Activated CD8-positive, alpha-beta T cell treated with anti-CD3 and anti-CD28 coated beads, Interleukin-2, amount 10 ng/mL, durations not matched to agents 7 days and 5 days (primary cell): ENCODE measurements around the gene PREX1. TPM values are rescaled to one million over a fixed set of nuclear protein-coding genes. Genes with fewer than 3 reads are reported as not detected.

Source experiments
- ATAC-seq: fragments of 150-1000 bp; cut with Tn5 transposase; one replicate; pipeline ENCODE4 v1.10.0; 2021; ENCODE audit warnings: moderate library complexity
- CTCF ChIA-PET: fragments of 350-600 bp; sonication (Branson Sonifier 250); formaldehyde crosslinking; loops from one replicate; lab custom pipeline; 2021; ENCODE audit warnings: antibody characterized with exemption; lab: Charles Lee
- POLR2A ChIA-PET: fragments of 350-600 bp; sonication (Branson Sonifier 250); formaldehyde crosslinking; loops from one replicate; lab custom pipeline; 2021; ENCODE audit warnings: antibody characterized with exemption; lab: Charles Lee
- DNase-seq: peaks from one replicate; pipeline ENCODE4 v3.0.0-alpha.2; 2020
- H3K27ac Mint-ChIP-seq: one replicate; pipeline ENCODE4 v1.8.0; 2021; ENCODE audit warnings: mild to moderate bottlenecking, mixed read lengths
- H3K27me3 Mint-ChIP-seq: one replicate; pipeline ENCODE4 v1.8.0; 2021; ENCODE audit warnings: low read depth, mixed read lengths
- H3K36me3 Mint-ChIP-seq: one replicate; pipeline ENCODE4 v1.8.0; 2021; ENCODE audit warnings: low read depth, mixed read lengths
- H3K4me1 Mint-ChIP-seq: one replicate; pipeline ENCODE4 v1.8.0; 2021; ENCODE audit warnings: low read depth, mixed read lengths
- H3K4me3 Mint-ChIP-seq: one replicate; pipeline ENCODE4 v1.8.0; 2021; ENCODE audit warnings: mild to moderate bottlenecking, mixed read lengths
- H3K9me3 Mint-ChIP-seq: one replicate; pipeline ENCODE4 v1.8.0; 2022; ENCODE audit warnings: mixed read lengths; ENCODE audit not compliant: insufficient read depth
- total RNA-seq, 2 experiments: library from RNA; stranded (reverse); gene quantifications; one replicate each; pipeline ENCODE4 v1.2.3, GENCODE V29; 2021

PREX1 gene
- total RNA-seq, 2 experiments from 2014 or later, result 146 to 152 TPM

GRCh38 chr20:48856130-48856529 lies 28.3 kb upstream of the PREX1 start:
- POLR2A ChIA-PET, result no interaction called here
- no peak for ATAC-seq

GRCh38 chr20:48855046-48855445 lies 27.2 kb upstream of the PREX1 start:
- ChIA-PET CTCF (no interaction called here), POLR2A (no interaction called here)
- Mint-ChIP-seq H3K4me3 (no peak overlapping the region), H3K9me3 (peaks cover 8% of the 10 kb centered on the region), H3K4me1 (peaks cover 5% of the 10 kb centered on the region), H3K27ac (no peak overlapping the region), H3K36me3 (no peaks in the 10 kb centered on the region), H3K27me3 (no peaks in the 10 kb centered on the region)
- no peak for ATAC-seq
- DNase-seq, result no peak

More at GRCh38 chr20:48856130-48856529, 28.3 kb upstream of the PREX1 start:
- H3K4me1 Mint-ChIP-seq, result peaks cover 9% of the 10 kb centered on the region
- no peaks in the 10 kb centered on the region for H3K36me3 Mint-ChIP-seq
- CTCF ChIA-PET, result no interaction called here
- H3K27me3 Mint-ChIP-seq, result no peaks in the 10 kb centered on the region
- no peak overlapping the region for H3K27ac Mint-ChIP-seq
- H3K4me3 Mint-ChIP-seq, result no peak overlapping the region
- DNase-seq, result no peak
- peaks cover 8% of the 10 kb centered on the region for H3K9me3 Mint-ChIP-seq

- Mint-ChIP-seq H3K27ac (no peak overlapping the region), H3K27me3 (peaks cover 2% of the 10 kb centered on the region), H3K36me3 (no peaks in the 10 kb centered on the region), H3K4me1 (peaks cover 5% of the 10 kb centered on the region), H3K9me3 (peaks cover 8% of the 10 kb centered on the region), H3K4me3 (no peak overlapping the region)
- ChIA-PET CTCF (no interaction called here), POLR2A (no interaction called here)
- no peak for ATAC-seq
- no peak for DNase-seq
Measured at GRCh38 chr20:48852609-48853008, 24.8 kb upstream of the PREX1 start.

- ChIA-PET POLR2A (no interaction called here), CTCF (no interaction called here)
- H3K9me3 Mint-ChIP-seq, result peaks cover 8% of the 10 kb centered on the region
- H3K36me3 Mint-ChIP-seq, result no peaks in the 10 kb centered on the region
- ATAC-seq (no peak), DNase-seq (no peak)
- H3K27ac Mint-ChIP-seq, result no peak overlapping the region
- peaks cover 2% of the 10 kb centered on the region for H3K27me3 Mint-ChIP-seq
- H3K4me3 Mint-ChIP-seq, result no peak overlapping the region
- H3K4me1 Mint-ChIP-seq, result peaks cover 5% of the 10 kb centered on the region
Measured at GRCh38 chr20:48851579-48851978, 23.8 kb upstream of the PREX1 start.

GRCh38 chr20:48850977-48851299 lies 23.1 kb upstream of the PREX1 start:
- Mint-ChIP-seq H3K36me3 (no peaks in the 10 kb centered on the region), H3K9me3 (peaks cover 8% of the 10 kb centered on the region), H3K4me3 (no peak overlapping the region), H3K4me1 (peaks cover 5% of the 10 kb centered on the region), H3K27ac (no peak overlapping the region), H3K27me3 (peaks cover 2% of the 10 kb centered on the region)
- ChIA-PET POLR2A (no interaction called here), CTCF (no interaction called here)
- DNase-seq (no peak), ATAC-seq (no peak)

- Mint-ChIP-seq H3K4me3 (no peak overlapping the region), H3K27ac (no peak overlapping the region), H3K4me1 (peaks cover 5% of the 10 kb centered on the region), H3K27me3 (peaks cover 2% of the 10 kb centered on the region), H3K9me3 (peaks cover 8% of the 10 kb centered on the region), H3K36me3 (no peaks in the 10 kb centered on the region)
- POLR2A ChIA-PET, result no interaction called here
- CTCF ChIA-PET, result no interaction called here
- DNase-seq (no peak), ATAC-seq (no peak)
Measured at GRCh38 chr20:48850257-48850976, 22.6 kb upstream of the PREX1 start.

- no peak for ATAC-seq
- Mint-ChIP-seq H3K4me1 (peaks cover under 1% of the 10 kb centered on the region), H3K27ac (no peak overlapping the region), H3K4me3 (no peak overlapping the region), H3K36me3 (no peaks in the 10 kb centered on the region), H3K27me3 (peaks cover 2% of the 10 kb centered on the region), H3K9me3 (peaks cover 8% of the 10 kb centered on the region)
- POLR2A ChIA-PET, result no interaction called here
- DNase-seq, result no peak
- CTCF ChIA-PET, result no interaction called here
Measured at GRCh38 chr20:48849779-48850178, 22.0 kb upstream of the PREX1 start.

- Mint-ChIP-seq H3K4me3 (no peak overlapping the region), H3K36me3 (no peaks in the 10 kb centered on the region), H3K27ac (no peak overlapping the region), H3K4me1 (no peaks in the 10 kb centered on the region), H3K9me3 (peaks cover 8% of the 10 kb centered on the region), H3K27me3 (peaks cover 2% of the 10 kb centered on the region)
- POLR2A ChIA-PET, result no interaction called here
- DNase-seq (no peak), ATAC-seq (no peak)
- CTCF ChIA-PET, result interaction anchor here (1.0 kb wide), 1 partner anchor 31 kb away, joined by 3 read pairs; no protein-coding TSS in a partner anchor
Measured at GRCh38 chr20:48849299-48849698, 21.5 kb upstream of the PREX1 start.

GRCh38 chr20:48847498-48848205 lies 19.9 kb upstream of the PREX1 start:
- Mint-ChIP-seq H3K36me3 (no peaks in the 10 kb centered on the region), H3K27me3 (peaks cover 5% of the 10 kb centered on the region), H3K9me3 (peaks cover 6% of the 10 kb centered on the region), H3K27ac (no peak overlapping the region), H3K4me1 (no peaks in the 10 kb centered on the region), H3K4me3 (no peak overlapping the region)
- ATAC-seq (no peak), DNase-seq (no peak)
- CTCF ChIA-PET, result no interaction called here
- POLR2A ChIA-PET, result no interaction called here

GRCh38 chr20:48846516-48847492 lies 19.0 kb upstream of the PREX1 start:
- peak; percentile 60 for ATAC-seq
- no peak for DNase-seq
- Mint-ChIP-seq H3K9me3 (no peaks in the 10 kb centered on the region), H3K4me1 (no peaks in the 10 kb centered on the region), H3K27me3 (peaks cover 11% of the 10 kb centered on the region), H3K4me3 (no peak overlapping the region), H3K27ac (no peak overlapping the region), H3K36me3 (no peaks in the 10 kb centered on the region)
- ChIA-PET CTCF (no interaction called here), POLR2A (no interaction called here)

GRCh38 chr20:48845721-48846306 lies 18.0 kb upstream of the PREX1 start:
- H3K27me3 Mint-ChIP-seq, result peaks cover 11% of the 10 kb centered on the region
- H3K4me3 Mint-ChIP-seq, result no peak overlapping the region
- POLR2A ChIA-PET, result no interaction called here
- ATAC-seq (no peak), DNase-seq (no peak)
- H3K4me1 Mint-ChIP-seq, result no peaks in the 10 kb centered on the region
- no peaks in the 10 kb centered on the region for H3K9me3 Mint-ChIP-seq
- H3K36me3 Mint-ChIP-seq, result no peaks in the 10 kb centered on the region
- CTCF ChIA-PET, result no interaction called here
- no peak overlapping the region for H3K27ac Mint-ChIP-seq
